HG02884 (cell line): ENCODE results near the gene TMSB15B.
"Not testable (repeated sequence)": the region's sequence is repeated elsewhere in the genome, so short reads cannot be mapped to it uniquely, and the experiment has no call there.

Experiments used
- ATAC-seq: cut with Tn5 transposase; IDR thresholded peaks from one replicate; pipeline ENCODE4 v1.9.1; 2021; ENCODE audit warnings: mild to moderate bottlenecking, moderate library complexity; ENCODE audit not compliant: unreplicated experiment

Gene TMSB15B

GRCh38 chrX:103962411-103963278 is at the start of gene TMSB15B:
Gene TMSB15B (plus strand): TSS chrX:103962627.
- ATAC-seq = peak; percentile 97

DNA sequence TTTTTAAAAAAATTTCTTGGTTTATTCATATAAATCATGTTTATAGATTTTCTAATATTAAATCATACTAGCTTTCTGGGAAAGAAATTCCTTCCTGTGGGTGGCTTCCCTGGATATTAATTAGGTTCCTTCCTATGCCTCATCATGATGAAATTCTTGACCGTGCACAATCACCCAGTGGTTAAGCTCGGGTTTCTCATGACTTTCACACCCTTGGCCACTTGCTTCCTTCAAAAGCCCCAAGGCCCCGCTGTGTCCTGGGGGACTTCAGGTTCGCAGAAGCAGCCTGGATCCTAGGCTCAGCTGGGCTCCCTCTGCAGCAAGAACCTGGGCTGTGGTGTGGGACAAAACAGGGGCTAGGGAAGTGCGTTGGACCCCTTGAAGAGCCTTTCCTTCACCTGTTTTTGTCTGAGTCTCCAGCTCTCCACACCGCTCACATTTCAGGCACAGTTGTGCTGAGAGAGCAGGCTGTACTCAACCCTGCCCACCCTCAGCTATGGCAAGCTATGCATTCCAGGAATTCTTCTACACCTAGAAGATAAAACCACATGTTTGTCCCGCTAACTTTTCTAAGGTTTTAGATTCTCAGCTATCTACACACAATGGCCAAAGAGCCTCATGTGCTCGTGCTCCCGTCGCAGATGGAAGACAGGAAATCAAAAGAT is 48.9 kb upstream of the TMSB15B start:
- ATAC-seq = no peak

GRCh38 chrX:103918050-103918449 is 44.4 kb upstream of the TMSB15B start:
- peak; percentile 32 for ATAC-seq

DNA sequence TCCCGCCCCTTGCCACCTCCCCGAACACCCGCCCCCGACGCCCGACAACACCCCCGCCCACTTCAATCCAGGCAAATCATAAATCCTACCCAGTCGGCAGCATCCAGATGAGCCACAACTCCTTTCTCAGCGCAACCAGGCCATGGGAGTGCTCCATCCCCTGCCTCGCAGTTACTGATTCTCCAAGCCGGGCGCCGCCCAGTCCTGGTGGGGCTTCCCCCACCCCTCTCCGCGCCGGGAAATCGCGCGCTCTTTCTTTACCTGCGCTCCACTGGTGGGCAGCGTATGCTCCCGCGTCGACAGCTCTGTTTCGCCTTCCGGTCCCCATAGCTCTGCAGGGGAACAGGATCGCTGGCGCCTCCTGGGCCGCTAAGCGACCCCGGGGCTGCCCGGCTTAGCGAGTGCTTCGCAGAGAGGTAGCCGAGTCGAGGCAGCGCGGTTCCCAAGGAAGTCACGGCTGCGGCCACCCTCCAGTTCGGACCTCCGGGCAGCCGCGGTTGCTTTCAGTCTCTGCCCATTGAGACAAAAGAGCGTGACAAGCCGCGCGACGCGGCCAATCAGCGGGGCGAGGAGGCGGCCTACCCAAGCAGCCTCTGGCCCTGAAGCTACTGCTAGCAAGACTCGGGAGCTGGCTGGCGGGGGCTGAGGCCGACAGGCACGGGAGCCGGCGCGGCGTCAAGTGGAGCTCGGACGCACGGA is 43.7 kb upstream of the TMSB15B start:
- ATAC-seq = peak; percentile 71

- ATAC-seq = peak; percentile 47
Measured at GRCh38 chrX:103919270-103919637, 43.2 kb upstream of the TMSB15B start.

GRCh38 chrX:103920515-103920914 is 41.9 kb upstream of the TMSB15B start:
- not testable (repeated sequence) for ATAC-seq

- ATAC-seq = no peak
Measured at GRCh38 chrX:103927030-103927429, 35.4 kb upstream of the TMSB15B start.

GRCh38 chrX:103927633-103928032 is 34.8 kb upstream of the TMSB15B start:
- ATAC-seq = no peak

DNA sequence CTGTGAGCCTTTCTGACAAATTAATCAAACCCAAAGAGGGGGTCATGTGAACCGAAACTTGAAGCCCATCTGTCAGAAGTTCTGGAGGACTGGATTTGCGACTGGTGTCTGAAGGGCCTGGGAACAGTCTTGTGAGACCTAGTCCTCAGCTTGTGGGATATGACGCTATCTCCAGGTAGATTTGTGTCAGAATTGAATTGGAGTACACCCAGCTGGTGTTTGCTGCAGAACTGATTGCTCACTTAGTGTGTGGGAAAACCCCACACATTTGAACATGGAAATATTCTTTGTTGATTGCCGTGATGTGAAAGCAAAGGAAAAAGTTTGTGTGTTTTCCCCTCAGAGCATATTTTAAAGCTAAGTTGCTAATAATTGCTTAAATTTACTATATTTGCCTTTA is 30.3 kb upstream of the TMSB15B start:
- peak; percentile 98 for ATAC-seq

- ATAC-seq = not testable (repeated sequence)
Measured at GRCh38 chrX:103940257-103940656, 22.2 kb upstream of the TMSB15B start.

GRCh38 chrX:103941201-103941975 is 21.0 kb upstream of the TMSB15B start:
- peak; percentile 55 for ATAC-seq

GRCh38 chrX:103949506-103949905 is 12.9 kb upstream of the TMSB15B start:
- ATAC-seq = no peak

- ATAC-seq = no peak
Measured at GRCh38 chrX:103953353-103953752, 9.1 kb upstream of the TMSB15B start.

- ATAC-seq = no peak
Measured at GRCh38 chrX:103954259-103954658, 8.2 kb upstream of the TMSB15B start.

GRCh38 chrX:103960599-103960998 is 1.8 kb upstream of the TMSB15B start:
- ATAC-seq = not testable (repeated sequence)

DNA sequence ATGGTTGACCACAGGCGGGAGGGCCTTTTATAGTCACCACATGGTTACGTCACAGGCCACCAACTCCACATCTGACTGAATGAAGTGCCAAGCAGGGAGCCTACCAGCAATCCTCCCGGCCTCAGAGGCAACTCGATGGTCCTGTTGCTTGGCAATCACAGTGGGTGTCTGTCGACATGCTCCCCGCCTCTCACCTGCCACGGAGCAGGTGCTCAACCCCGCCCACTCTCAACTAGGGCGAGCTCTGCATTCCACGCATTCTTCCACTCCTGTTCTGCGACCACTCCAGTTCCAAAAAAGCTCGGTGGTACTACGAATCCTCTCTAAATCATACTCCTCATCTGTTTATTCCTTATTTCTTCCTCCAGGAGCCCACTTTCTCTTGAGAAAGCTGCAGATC is 21.1 kb downstream of the TMSB15B start:
- not testable (repeated sequence) for ATAC-seq

GRCh38 chrX:103999234-103999633 is 36.8 kb downstream of the TMSB15B start:
- peak; percentile 81 for ATAC-seq

DNA sequence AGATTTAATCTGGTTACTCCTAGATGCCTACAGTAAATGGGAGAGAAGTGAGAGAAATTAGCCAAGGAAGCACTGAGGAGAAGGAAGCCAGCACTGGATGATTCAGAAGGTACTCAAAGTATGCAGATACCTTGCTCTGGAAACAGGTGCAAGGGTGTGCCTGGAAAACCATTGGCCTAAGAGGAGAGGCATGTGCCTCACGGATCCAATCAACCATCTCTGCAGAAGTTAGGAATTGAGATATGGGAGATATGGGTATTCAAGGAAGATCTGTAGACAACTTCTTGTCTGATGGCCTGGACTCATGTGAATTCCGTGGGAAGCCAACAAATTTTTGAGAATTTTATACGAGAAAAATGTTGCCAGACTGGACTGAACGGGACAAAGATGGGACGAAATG is 46.4 kb downstream of the TMSB15B start:
- ATAC-seq = no peak

DNA sequence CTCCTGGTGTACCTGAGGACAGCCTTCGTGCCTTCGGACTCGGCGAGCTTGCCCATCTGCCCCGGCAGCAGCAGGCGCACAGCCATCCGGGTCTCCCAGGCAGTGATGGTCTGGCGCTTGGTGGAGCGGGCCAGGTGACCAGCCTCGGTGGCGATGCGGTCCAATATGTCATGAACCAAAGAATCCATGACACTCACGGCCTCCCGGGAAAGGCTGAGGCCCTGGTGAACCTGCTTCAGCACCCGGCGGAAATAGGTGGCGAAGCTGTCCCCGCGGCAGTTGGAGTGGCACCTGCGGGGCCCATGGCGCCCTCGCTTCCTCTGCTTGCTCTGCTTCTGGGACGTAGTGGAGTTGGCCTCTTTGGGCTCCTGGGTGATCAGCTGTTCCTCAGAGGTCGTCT is 50.7 kb downstream of the TMSB15B start:
- ATAC-seq = no peak

GRCh38 chrX:104013606-104014005 is 51.2 kb downstream of the TMSB15B start, which contains the start of gene H2BW1:
Gene H2BW1 (minus strand): TSS chrX:104013708. CDS start chrX:104013576, 132 bp downstream.
- ATAC-seq = no peak

DNA sequence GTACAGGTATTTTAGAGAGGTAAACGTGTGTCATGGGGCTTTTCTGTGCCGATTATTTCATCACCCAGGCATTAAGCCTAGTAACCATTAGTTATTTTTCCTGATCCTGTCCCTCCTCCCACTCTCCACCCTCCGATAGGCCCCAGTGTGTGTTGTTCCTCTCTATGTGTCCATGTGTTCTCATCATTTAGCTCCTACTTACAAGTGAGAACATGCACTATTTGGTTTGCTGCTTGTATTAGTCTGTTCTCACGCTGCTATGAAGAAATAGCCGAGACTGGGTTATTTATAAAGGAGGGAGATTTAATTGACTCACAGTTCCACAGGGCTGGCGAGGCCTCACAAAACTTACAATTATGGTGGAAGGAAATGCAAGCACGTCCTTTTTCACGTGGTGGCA is 53.1 kb downstream of the TMSB15B start:
- ATAC-seq = not testable (repeated sequence)
